AG08396 (cell line): ENCODE measurements around the gene AUTS2.

Source experiments
- DNase-seq: peaks from one replicate; pipeline ENCODE4 v3.0.0; 2012; ENCODE audit warnings: low spot score, mixed read lengths

The AUTS2 gene

GRCh38 chr7:69789563-69789962 lies 191.3 kb downstream of the AUTS2 start:
- no peak for DNase-seq

DNA sequence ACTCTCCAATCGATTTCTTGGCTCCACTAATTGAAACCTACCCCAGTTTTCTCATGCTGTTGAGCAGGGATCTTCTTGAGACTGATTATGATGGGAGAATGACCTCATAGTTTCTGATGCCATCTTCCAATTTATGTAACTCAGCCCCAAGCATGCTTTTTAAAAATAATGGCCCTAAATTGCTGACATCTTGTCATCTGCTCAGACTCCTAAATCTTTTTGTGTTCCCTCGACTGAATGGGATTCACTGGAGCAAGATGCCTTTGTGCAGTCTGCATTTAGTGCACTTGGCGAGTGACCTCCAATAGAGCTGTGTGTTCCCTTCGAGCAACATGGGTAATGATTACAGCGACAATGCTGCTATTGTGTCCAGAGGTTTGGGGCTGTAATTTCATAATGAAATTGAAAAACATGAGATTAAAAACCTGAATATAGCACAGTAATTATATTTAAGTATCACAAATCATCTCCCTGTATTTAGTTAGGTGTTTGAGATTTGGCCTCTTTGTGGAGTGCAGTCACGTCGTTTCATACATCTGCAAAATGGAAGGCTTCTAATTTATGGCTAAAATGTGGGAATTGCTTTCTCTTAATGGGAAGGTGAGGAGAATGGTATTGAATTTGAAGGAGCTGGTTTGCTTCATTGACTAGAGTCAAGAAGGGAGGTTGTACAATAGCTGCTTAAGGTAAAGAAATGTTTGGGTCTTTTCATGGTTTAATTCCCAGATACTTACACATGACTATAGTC lies 192.9 kb downstream of the AUTS2 start:
- no peak for DNase-seq

DNA sequence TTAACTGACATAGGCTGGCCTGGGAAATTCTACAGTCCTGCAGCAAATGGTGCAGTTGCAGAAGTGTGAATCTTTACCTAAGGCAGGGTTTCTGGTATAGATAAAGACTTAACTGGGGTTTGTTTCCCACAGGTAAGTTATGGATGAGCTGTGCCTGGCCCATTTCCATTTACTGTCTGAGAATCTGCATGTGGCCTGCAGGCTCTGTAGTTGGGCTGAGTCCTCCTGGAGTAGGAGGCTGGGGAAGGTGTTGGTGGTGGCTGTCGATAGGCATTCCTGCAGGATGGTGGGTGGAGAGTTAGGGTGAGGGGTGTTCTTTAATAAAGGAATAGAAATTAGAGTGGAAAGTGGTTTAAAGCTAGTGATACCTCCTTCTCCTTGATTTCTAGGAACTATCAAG lies 193.5 kb downstream of the AUTS2 start:
- no peak for DNase-seq

- DNase-seq = no peak
Observed at GRCh38 chr7:69795932-69796331, 197.7 kb downstream of the AUTS2 start.

DNA sequence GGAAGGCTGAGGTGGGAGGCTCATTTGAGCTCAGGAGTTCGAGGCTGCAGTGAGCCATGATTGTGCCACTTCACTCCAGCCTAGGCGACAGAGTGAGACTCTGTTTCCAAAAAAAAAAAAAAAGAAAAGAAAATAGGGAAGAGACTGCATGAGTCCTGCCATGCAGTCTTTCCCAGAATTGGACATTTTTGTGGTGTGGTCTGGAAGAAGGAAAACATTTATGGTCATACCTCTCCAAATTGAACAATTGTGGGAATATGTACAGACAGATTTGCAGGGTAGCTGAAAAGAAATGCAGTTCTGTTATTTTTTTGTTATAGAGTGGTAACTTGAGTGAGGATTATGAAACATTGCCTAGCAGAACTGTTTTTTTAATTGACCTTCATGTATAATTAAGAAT lies 198.1 kb downstream of the AUTS2 start:
- DNase-seq = no peak

DNA sequence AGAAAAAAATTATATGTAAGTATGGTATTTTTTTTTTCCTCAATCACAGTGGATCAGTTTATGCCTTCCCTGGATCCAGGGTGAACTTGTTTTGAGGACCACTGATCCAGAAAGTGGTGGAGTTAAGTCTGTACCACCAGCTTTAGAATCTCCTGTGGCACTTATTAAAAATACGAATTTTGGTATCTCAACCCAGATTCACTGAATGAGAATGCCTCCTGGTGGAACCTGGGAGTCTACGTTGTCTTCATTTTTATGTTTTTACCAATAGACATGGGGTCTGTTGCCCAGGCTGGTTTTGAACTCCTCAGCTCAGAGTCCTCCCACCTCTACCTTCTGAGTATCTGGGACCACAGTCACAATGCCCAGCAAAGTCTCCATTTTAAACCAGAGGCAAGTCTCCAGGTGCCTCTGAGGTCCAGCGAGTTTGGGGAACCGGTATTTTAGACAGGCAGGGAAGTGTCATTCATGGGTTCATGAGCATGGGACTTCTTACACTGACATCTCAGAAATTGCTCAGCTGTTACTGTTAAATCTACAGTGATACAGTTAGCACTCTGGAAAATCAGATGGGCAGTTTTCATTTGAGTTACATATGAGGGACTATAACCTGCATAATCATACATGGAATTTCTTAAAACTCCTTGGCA lies 200.9 kb downstream of the AUTS2 start:
- DNase-seq = no peak

- no peak for DNase-seq
Observed at GRCh38 chr7:69799990-69800389, 201.7 kb downstream of the AUTS2 start.

GRCh38 chr7:69800495-69800894 lies 202.2 kb downstream of the AUTS2 start:
- no peak for DNase-seq

GRCh38 chr7:69801729-69802682 lies 203.7 kb downstream of the AUTS2 start:
- no peak for DNase-seq

DNA sequence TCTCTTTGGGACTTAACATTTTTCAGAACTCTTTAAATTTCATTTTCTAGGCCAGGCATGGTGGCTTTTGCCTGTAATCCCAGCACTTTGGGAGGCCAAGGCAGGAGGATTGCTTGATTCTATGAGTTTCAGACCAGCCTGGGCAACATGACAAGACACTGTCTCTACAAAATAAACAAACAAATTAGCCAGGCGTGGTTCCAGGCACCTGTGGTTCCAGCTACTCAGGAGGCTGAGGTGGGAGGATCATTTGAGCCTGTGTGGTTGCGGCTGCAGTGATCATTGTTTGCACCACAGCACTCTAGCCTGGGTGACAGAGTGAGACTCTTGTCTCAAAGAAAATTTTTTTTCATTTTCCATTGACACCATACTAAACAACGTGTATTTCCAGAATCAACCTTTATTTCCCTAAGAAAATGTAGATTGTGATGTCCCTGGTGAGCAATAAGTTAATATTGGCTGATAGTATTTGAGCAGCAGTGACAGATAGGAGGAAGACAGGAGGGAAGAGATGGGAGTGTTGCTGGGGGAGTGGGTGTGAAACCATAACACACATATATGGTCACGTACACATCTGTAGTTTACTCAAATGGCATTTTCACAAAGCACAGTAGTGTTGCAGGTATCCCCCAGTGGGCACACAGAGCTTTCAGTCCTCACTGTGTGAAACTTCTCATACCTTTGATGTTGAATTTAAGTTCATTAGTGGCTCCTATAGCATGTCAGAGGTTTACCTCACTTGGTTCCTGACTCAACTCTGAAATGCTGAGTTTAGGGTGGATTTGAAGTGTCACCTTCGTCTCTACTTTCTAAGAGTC lies 205.6 kb downstream of the AUTS2 start:
- no peak for DNase-seq

DNA sequence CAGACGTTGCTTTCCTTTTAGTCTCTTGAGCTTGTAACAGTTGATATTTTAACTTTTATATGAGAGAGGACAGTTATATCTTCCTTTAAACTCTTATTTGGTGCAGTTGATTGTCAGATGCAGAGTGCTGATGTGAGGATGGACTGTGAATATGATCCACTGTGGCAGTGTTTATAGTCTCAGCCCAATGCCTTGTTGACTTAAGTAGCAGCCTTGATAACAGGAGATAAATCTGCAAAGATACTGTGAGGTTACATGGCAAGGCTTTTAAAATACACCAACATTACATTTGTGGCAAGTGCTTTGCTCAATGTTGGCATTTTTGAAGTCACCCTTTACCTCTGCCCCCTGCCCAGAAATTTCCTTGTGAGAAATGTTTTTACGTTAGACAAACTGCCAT lies 206.7 kb downstream of the AUTS2 start:
- DNase-seq = no peak

DNA sequence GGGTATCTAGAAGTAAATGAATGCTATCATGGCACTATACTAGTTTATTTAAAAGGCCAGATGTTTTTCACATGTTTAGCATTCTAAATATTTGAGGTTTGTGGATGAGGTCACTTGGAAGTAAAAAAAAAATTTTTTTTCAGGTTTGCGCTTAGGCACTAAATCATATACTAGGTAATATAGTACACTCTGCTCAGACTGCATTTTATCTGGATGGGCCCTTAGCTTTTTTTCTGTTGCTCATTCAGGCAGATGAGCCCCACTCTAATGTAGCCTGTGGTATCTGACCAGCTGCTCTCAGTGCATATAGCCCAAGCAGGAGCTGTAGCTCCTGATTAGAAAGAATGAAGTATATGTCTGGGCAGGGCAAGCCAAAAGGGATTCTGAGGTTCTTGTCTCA lies 210.1 kb downstream of the AUTS2 start:
- DNase-seq = no peak

- no peak for DNase-seq
Observed at GRCh38 chr7:69811476-69812308, 213.4 kb downstream of the AUTS2 start.

DNA sequence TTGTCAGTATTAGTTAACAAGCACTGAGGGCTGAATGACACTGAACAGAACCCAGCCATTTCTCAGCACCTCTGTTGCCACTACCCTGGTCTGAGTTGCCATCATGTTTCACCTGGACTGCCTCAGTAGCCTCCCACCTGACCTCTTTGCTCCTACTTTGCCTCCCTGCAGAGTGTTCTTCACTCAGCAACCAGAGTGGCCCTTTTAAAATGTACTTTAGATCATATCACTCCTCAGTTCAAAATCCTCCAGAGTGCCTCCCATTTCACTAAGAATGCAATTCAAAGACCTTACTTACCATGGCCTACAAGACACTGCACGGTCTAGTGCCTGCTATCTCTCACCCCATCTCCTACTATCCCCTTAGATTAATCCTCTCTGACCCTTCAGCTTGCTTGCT lies 214.5 kb downstream of the AUTS2 start:
- no peak for DNase-seq

DNA sequence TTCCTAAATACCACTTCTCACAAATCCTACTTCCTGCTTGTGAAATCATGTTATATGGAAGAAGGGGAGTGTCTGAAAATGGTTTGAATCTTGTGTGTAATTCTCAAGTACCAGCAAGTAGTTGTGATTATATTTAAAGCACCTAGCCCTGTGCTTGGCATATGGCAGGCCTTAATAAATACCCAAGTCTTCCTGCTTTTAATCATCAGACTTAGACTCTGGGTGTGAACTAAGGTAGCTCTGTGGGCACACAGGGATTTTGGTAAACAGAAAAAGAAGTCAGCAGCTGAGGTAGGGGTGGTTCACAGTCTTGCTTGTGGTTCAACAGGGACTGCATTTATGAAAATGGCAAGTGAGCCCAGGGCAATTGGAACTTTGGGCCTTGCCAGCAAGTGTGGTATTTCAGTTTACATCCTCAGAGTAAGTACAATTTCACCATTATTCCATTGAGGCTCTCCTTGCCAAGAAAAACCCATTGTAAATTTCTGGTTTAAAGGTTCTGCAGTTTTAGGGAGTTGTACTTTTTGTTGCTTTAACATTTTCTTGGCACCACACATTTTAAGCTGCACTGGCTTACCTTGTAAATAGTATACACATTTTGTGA lies 215.5 kb downstream of the AUTS2 start:
- DNase-seq = no peak

DNA sequence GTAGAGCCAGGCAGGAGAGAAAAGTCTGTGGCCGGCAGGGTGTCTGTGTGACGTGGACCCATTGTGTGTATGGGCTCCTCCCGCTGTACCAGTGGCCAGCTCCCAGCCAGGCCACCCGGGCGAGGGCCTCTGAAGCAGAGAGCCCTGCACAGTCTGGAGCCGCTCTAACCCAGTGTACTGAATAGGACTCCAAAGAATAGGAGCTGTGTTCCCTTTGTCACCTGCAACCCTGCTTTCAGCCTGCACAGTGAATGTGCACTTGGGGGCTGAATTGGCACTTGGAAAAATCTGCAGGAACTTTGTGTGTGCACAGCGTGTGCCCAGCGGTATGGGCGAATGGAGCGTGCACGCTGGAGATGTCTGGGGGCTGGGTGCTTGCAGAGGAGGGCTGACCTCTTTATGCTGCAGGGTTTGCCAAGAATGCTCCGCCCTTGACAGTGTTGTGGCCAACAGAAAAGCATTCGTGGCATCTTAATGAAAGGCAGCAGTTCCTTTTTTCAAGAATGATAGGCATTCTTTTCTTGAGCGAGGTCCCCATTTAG lies 216.2 kb downstream of the AUTS2 start:
- no peak for DNase-seq

- no peak for DNase-seq
Observed at GRCh38 chr7:69816501-69816900, 218.2 kb downstream of the AUTS2 start.

DNA sequence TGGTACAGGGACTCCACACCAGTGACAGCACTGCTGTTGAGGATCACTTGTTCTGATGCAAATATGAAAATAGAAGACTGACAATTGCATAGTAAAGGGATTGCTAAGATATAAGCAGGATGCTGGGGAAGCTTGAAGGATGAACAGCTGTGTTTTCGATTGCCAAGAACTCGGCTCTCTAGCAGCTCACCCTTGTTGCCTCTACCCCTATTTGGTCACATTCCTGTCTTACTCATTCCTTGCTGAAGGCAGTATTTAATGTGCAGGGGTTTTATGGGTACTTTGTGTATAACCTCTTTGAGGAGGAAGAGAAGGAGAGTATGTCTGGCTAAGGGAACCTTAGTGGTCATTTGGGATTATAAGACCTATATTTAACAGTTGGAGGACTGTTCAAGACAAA lies 218.8 kb downstream of the AUTS2 start:
- peak; percentile 10 for DNase-seq

GRCh38 chr7:69817841-69818635 lies 219.8 kb downstream of the AUTS2 start:
- no peak for DNase-seq
